Activated T-cell treated with anti-CD3 and anti-CD28 coated beads, Interleukin-2, amount 50 U/mL, for 4 hours (primary cell): ENCODE results near the gene CDH18. TPM values are rescaled to one million over a fixed set of nuclear protein-coding genes. Genes with fewer than 3 reads are reported as not detected.

Experiments
- ATAC-seq, 2 donors: fragments of 200-7000 bp; cut with Tn5 transposase; one replicate each; pipeline ENCODE4 v1.10.0; 2021
- DNase-seq: peaks from one replicate; pipeline ENCODE4 v3.0.0-alpha.2; 2020
- H3K27me3 Mint-ChIP-seq: one replicate; pipeline ENCODE4 v1.8.0; 2021; ENCODE audit warnings: low read depth, mixed read lengths
- H3K36me3 Mint-ChIP-seq: one replicate; pipeline ENCODE4 v1.8.0; 2022; ENCODE audit warnings: mixed read lengths; ENCODE audit not compliant: insufficient read depth
- H3K4me1 Mint-ChIP-seq: one replicate; pipeline ENCODE4 v1.8.0; 2021; ENCODE audit warnings: low read depth, mixed read lengths
- H3K4me3 Mint-ChIP-seq: one replicate; pipeline ENCODE4 v1.8.0; 2021; ENCODE audit warnings: mild to moderate bottlenecking, moderate library complexity, mixed read lengths
- H3K9me3 Mint-ChIP-seq: one replicate; pipeline ENCODE4 v1.8.0; 2021; ENCODE audit warnings: mixed read lengths
- total RNA-seq, 3 donors: library from RNA; stranded (reverse); gene quantifications; one replicate each; pipeline ENCODE4 v1.2.1, GENCODE V29; 2021

Gene CDH18
- total RNA-seq, 3 donors from 2014 or later, result not detected

GRCh38 chr5:19910136-19910535, 77.9 kb downstream of the CDH18 start:
- peaks cover 17% of the 10 kb centered on the region for H3K9me3 Mint-ChIP-seq
- DNase-seq (no peak), ATAC-seq (no peak)
- no peaks in the 10 kb centered on the region for H3K27me3 Mint-ChIP-seq
- no peaks in the 10 kb centered on the region for H3K4me1 Mint-ChIP-seq
- no peak overlapping the region for H3K4me3 Mint-ChIP-seq
- no peaks in the 10 kb centered on the region for H3K36me3 Mint-ChIP-seq

- Mint-ChIP-seq H3K4me1 (no peaks in the 10 kb centered on the region), H3K27me3 (no peaks in the 10 kb centered on the region), H3K9me3 (peaks cover 11% of the 10 kb centered on the region), H3K4me3 (no peak overlapping the region), H3K36me3 (no peaks in the 10 kb centered on the region)
- ATAC-seq (no peak), DNase-seq (no peak)
These were observed 83.2 kb downstream of the CDH18 start for GRCh38 chr5:19904766-19905165.

- Mint-ChIP-seq H3K4me1 (no peaks in the 10 kb centered on the region), H3K27me3 (no peaks in the 10 kb centered on the region), H3K36me3 (no peaks in the 10 kb centered on the region), H3K9me3 (peaks cover 11% of the 10 kb centered on the region), H3K4me3 (no peak overlapping the region)
- DNase-seq, result no peak
- ATAC-seq, result no peak
These were observed 84.4 kb downstream of the CDH18 start for GRCh38 chr5:19903611-19904010.

- H3K4me3 Mint-ChIP-seq, result no peak overlapping the region
- ATAC-seq, result no peak
- no peak for DNase-seq
- no peaks in the 10 kb centered on the region for H3K27me3 Mint-ChIP-seq
- no peaks in the 10 kb centered on the region for H3K36me3 Mint-ChIP-seq
- H3K4me1 Mint-ChIP-seq, result no peaks in the 10 kb centered on the region
- peaks cover 11% of the 10 kb centered on the region for H3K9me3 Mint-ChIP-seq
These were observed 85.6 kb downstream of the CDH18 start for GRCh38 chr5:19902316-19902934.

GRCh38 chr5:19900269-19900668, 87.7 kb downstream of the CDH18 start:
- no peak for DNase-seq
- Mint-ChIP-seq H3K27me3 (no peaks in the 10 kb centered on the region), H3K36me3 (no peaks in the 10 kb centered on the region), H3K4me1 (no peaks in the 10 kb centered on the region), H3K9me3 (peaks cover 8% of the 10 kb centered on the region), H3K4me3 (no peak overlapping the region)
- ATAC-seq, result no peak

GRCh38 chr5:19891658-19892057, 96.3 kb downstream of the CDH18 start:
- ATAC-seq, result no peak
- no peaks in the 10 kb centered on the region for H3K4me1 Mint-ChIP-seq
- H3K36me3 Mint-ChIP-seq, result no peaks in the 10 kb centered on the region

GRCh38 chr5:19886123-19886917, 101.7 kb downstream of the CDH18 start:
- Mint-ChIP-seq H3K4me1 (no peaks in the 10 kb centered on the region), H3K36me3 (no peaks in the 10 kb centered on the region), H3K4me3 (no peak overlapping the region), H3K27me3 (no peaks in the 10 kb centered on the region), H3K9me3 (peaks cover 4% of the 10 kb centered on the region)
- ATAC-seq, result no peak
- DNase-seq, result no peak

More at GRCh38 chr5:19891658-19892057, 96.3 kb downstream of the CDH18 start:
- DNase-seq, result no peak
- H3K9me3 Mint-ChIP-seq, result peaks cover 9% of the 10 kb centered on the region
- H3K27me3 Mint-ChIP-seq, result no peaks in the 10 kb centered on the region
- no peak overlapping the region for H3K4me3 Mint-ChIP-seq

- Mint-ChIP-seq H3K27me3 (no peaks in the 10 kb centered on the region), H3K4me1 (no peaks in the 10 kb centered on the region), H3K9me3 (peaks cover 4% of the 10 kb centered on the region), H3K36me3 (no peaks in the 10 kb centered on the region), H3K4me3 (no peak overlapping the region)
- DNase-seq (no peak), ATAC-seq (no peak)
These were observed 102.8 kb downstream of the CDH18 start for GRCh38 chr5:19885040-19885824.

GRCh38 chr5:19880859-19881436, 107.1 kb downstream of the CDH18 start:
- Mint-ChIP-seq H3K4me3 (no peak overlapping the region), H3K4me1 (no peaks in the 10 kb centered on the region), H3K36me3 (no peaks in the 10 kb centered on the region), H3K27me3 (no peaks in the 10 kb centered on the region), H3K9me3 (no peaks in the 10 kb centered on the region)
- no peak for ATAC-seq
- no peak for DNase-seq

GRCh38 chr5:19880458-19880857, 107.5 kb downstream of the CDH18 start:
- H3K27me3 Mint-ChIP-seq, result no peaks in the 10 kb centered on the region
- no peaks in the 10 kb centered on the region for H3K36me3 Mint-ChIP-seq
- no peaks in the 10 kb centered on the region for H3K4me1 Mint-ChIP-seq
- ATAC-seq (no peak), DNase-seq (no peak)
- H3K4me3 Mint-ChIP-seq, result no peak overlapping the region
- no peaks in the 10 kb centered on the region for H3K9me3 Mint-ChIP-seq

- no peaks in the 10 kb centered on the region for H3K27me3 Mint-ChIP-seq
- H3K4me1 Mint-ChIP-seq, result no peaks in the 10 kb centered on the region
- H3K36me3 Mint-ChIP-seq, result no peaks in the 10 kb centered on the region
- peaks cover 14% of the 10 kb centered on the region for H3K9me3 Mint-ChIP-seq
- no peak for DNase-seq
- no peak for ATAC-seq
- no peak overlapping the region for H3K4me3 Mint-ChIP-seq
These were observed 113.2 kb downstream of the CDH18 start for GRCh38 chr5:19874811-19875210.

- no peak for ATAC-seq
- H3K36me3 Mint-ChIP-seq, result no peaks in the 10 kb centered on the region
- H3K4me3 Mint-ChIP-seq, result no peak overlapping the region
These were observed 121.9 kb downstream of the CDH18 start for GRCh38 chr5:19866090-19866450.

GRCh38 chr5:19865336-19866089, 122.5 kb downstream of the CDH18 start:
- no peaks in the 10 kb centered on the region for H3K4me1 Mint-ChIP-seq
- DNase-seq (no peak), ATAC-seq (no peak)
- peaks cover 22% of the 10 kb centered on the region for H3K9me3 Mint-ChIP-seq
- H3K36me3 Mint-ChIP-seq, result no peaks in the 10 kb centered on the region
- H3K27me3 Mint-ChIP-seq, result no peaks in the 10 kb centered on the region
- H3K4me3 Mint-ChIP-seq, result no peak overlapping the region

More at GRCh38 chr5:19866090-19866450, 121.9 kb downstream of the CDH18 start:
- no peaks in the 10 kb centered on the region for H3K27me3 Mint-ChIP-seq
- peaks cover 22% of the 10 kb centered on the region for H3K9me3 Mint-ChIP-seq
- H3K4me1 Mint-ChIP-seq, result no peaks in the 10 kb centered on the region
- DNase-seq, result no peak

GRCh38 chr5:19862711-19863110, 125.3 kb downstream of the CDH18 start:
- peaks cover 19% of the 10 kb centered on the region for H3K9me3 Mint-ChIP-seq

More at GRCh38 chr5:19862711-19863110, 125.3 kb downstream of the CDH18 start:
- no peaks in the 10 kb centered on the region for H3K36me3 Mint-ChIP-seq
- H3K4me1 Mint-ChIP-seq, result no peaks in the 10 kb centered on the region
- DNase-seq (no peak), ATAC-seq (no peak)
- H3K4me3 Mint-ChIP-seq, result no peak overlapping the region
- H3K27me3 Mint-ChIP-seq, result no peaks in the 10 kb centered on the region
